ENCODE data around the gene FNDC3B. TPM values are rescaled to one million over a fixed set of nuclear protein-coding genes. Genes with fewer than 3 reads are reported as not detected.

FNDC3B gene
- total and polyA plus RNA-seq, 2 of the 8 experiments (the other 6 are each of a cell fraction or from before 2014, with no cell fraction given), result 14.1 to 44.4 TPM

DNA sequence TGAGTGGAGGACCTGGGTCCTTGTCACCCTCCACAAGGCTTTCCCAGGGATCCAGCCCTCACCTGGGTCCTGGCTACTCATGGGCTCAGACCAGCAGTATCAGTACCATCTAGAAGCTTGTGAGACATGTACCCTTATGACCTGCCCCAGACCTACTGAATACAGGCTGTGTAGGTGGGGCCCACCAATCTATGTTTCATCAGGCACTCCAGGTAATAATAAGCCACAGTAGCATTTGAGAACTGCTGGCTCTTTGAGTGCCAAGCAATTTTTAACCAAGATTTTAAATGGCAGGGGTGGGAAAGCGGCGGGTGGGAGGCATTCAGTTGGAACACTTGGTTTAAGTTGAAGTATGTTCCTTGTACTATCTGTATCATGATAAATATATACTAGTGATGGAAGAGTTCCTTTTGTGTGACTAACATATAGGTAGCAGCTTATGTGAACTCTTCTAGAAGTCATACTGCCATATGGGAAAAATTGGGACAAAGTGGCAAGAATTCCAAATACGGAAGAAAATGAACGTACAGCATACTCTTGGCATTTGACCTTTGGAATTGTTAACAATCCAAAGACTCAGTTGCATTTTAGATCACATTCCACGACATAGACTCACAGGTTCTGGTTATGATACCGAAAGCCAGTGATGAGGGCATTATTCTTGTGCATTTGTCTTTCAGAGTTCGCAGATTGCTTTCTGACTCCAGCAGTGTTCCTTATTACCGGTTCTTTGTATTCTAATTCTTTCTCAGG is 218.4 kb downstream of the FNDC3B start:
- no peak overlapping the region for H3K27ac ChIP-seq (ENCODE audit: low read depth, low read length)
- FAIRE-seq (no peak), DNase-seq (ENCODE audit: low read depth in 1 of 2, low spot score in 2 of 2) (no peak)
- H3K23me2 ChIP-seq (ENCODE audit: low read depth, low read length), result no peaks in the 10 kb centered on the region; the same call in 1 of the 2 replicates
- no peaks in the 10 kb centered on the region for H3K9me3 ChIP-seq (ENCODE audit: insufficient read depth in 2 of 2, low read depth in 1 of 2, low read length in 1 of 2)
- no peak overlapping the region for H3K4me3 ChIP-seq (ENCODE audit: extremely low read depth in 1 of 4, insufficient read depth in 2 of 4, low read depth in 3 of 4, low read length in 4 of 4)
- no peak overlapping the region for H3K23ac ChIP-seq (ENCODE audit: insufficient read length)
- H3K9ac ChIP-seq (replicated peaks in 1 of 4; ENCODE audit: extremely low read depth in 1 of 4, low read depth in 3 of 4, low read length in 3 of 4), result no peak overlapping the region
- peaks cover 0 to 3% of the 10 kb centered on the region in 2 experiments for H4K20me1 ChIP-seq (replicated peaks in 1 of 2; ENCODE audit: control insufficient read depth in 1 of 2, insufficient read depth in 2 of 2, low read length in 2 of 2)
- H3K36me3 ChIP-seq (ENCODE audit: control insufficient read depth in 2 of 4, insufficient read depth in 4 of 4, low read length in 3 of 4), result no peaks in the 10 kb centered on the region; a peak in 1 of 8 replicates
- no peak overlapping the region for H3K18ac ChIP-seq (ENCODE audit: extremely low read depth, low read length)
- WGBS, 2 experiments (ENCODE audit: extremely low coverage in 1 of 2, insufficient coverage in 1 of 2, insufficient read length in 1 of 2, insufficient replicate concordance in 2 of 2, low coverage in 1 of 2, low lambda C conversion rate in 2 of 2, missing lambda C conversion rate in 1 of 2), result 88% methylated on average over 8 of the region's 8 CpGs; no CpG with 5 or more reads in 1 of the 2 experiments
- no peak overlapping the region for H2AFZ ChIP-seq (ENCODE audit: low read length)
- H3K56ac ChIP-seq (replicated peaks; ENCODE audit: insufficient read length, low read depth, low read length), result no peak overlapping the region
- no peak overlapping the region for H2BK20ac ChIP-seq (ENCODE audit: low read length)
- no peak overlapping the region for H2BK5ac ChIP-seq (ENCODE audit: low read depth, low read length)
- no peak overlapping the region for H4K91ac ChIP-seq (replicated peaks; ENCODE audit: insufficient read length, low read length)
- H3K4me1 ChIP-seq (replicated peaks in 1 of 4; ENCODE audit: control insufficient read depth in 3 of 4, insufficient read depth in 4 of 4, low read length in 3 of 4), result peaks cover 0 to 10% (median 7%) of the 10 kb centered on the region in 4 experiments; a peak in 5 of 7 replicates
- no peak overlapping the region for H4K8ac ChIP-seq (ENCODE audit: extremely low read depth, insufficient read depth, low read length)
- H3K79me1 ChIP-seq (ENCODE audit: low read depth, low read length), result no peaks in the 10 kb centered on the region
- no peak overlapping the region for H2AK5ac ChIP-seq (ENCODE audit: low read depth, low read length)
- H2BK120ac ChIP-seq (replicated peaks; ENCODE audit: low read depth, low read length), result no peak overlapping the region
- H3K4me2 ChIP-seq (ENCODE audit: insufficient read depth in 1 of 2, low read depth in 2 of 2, low read length in 2 of 2), result no peak overlapping the region
- TF ChIP-seq HDAC2 (IDR thresholded peaks at IDR 0.05; ENCODE audit: borderline replicate concordance in 1 of 2, low read depth in 2 of 2, low read length in 2 of 2) (no peak), HDAC6 (IDR thresholded peaks at IDR 0.05; ENCODE audit: low read depth, low read length) (no peak), BACH1 (IDR thresholded peaks at IDR 0.05; ENCODE audit: low read length) (no peak), TAF7 (optimal IDR thresholded peaks at IDR 0.05; ENCODE audit: borderline replicate concordance, low read depth, low read length) (no peak)
- ChIA-PET POLR2A (ENCODE audit: partially characterized antibody) (no interaction called here), CTCF (ENCODE audit: partially characterized antibody) (interaction anchor here (0.7 to 1.3 kb wide), 2 partner anchors 89 to 335 kb away, joined by 3 to 4 read pairs; no protein-coding TSS in a partner anchor)
- H2BK15ac ChIP-seq (ENCODE audit: low read length), result no peak overlapping the region
- H3K4ac ChIP-seq (replicated peaks; ENCODE audit: insufficient read length, low read depth, low read length), result no peak overlapping the region
- no peak overlapping the region for H4K5ac ChIP-seq (ENCODE audit: insufficient read length, low read depth, low read length)
- H3K79me2 ChIP-seq (ENCODE audit: control insufficient read depth in 1 of 2, insufficient read depth in 2 of 2, low read length in 2 of 2), result no peaks in the 10 kb centered on the region; a peak in 1 of 4 replicates
- H3K27me3 ChIP-seq (replicated peaks in 1 of 4; ENCODE audit: control insufficient read depth in 3 of 4, extremely low read depth in 1 of 4, insufficient read depth in 3 of 4, low read length in 3 of 4), result no peaks in the 10 kb centered on the region
- no peak overlapping the region for H2BK12ac ChIP-seq (ENCODE audit: low read depth, low read length)
- no peak overlapping the region for H3K14ac ChIP-seq (ENCODE audit: insufficient read length)
